ENCODE data around the gene TNFRSF13B.

Gene TNFRSF13B

DNA sequence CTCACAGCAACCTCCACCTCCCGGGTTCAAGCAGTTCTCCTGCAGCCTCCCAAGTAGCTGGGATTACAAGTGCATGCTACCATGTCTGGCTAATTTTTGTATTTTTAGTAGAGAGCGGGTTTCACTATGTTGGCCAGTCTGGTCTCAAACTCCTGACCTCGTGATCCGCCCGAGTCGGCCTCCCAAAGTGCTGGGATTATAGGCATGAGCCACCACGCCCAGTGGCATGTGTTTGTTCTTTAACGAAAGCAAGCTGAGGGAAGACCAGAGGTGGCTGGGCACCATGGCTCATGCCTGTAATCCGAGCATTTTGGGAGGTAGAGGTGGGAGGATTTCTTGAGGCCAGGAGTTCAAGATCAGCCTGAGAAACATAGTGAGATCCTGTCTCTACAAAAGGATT lies 18.1 kb downstream of the TNFRSF13B start:
- no peak for DNase-seq (ENCODE audit: low read depth)
- no peak overlapping the region for H3K4me3 ChIP-seq (replicated peaks; ENCODE audit: low read depth, low read length)
- TF ChIP-seq, protein P1, sequence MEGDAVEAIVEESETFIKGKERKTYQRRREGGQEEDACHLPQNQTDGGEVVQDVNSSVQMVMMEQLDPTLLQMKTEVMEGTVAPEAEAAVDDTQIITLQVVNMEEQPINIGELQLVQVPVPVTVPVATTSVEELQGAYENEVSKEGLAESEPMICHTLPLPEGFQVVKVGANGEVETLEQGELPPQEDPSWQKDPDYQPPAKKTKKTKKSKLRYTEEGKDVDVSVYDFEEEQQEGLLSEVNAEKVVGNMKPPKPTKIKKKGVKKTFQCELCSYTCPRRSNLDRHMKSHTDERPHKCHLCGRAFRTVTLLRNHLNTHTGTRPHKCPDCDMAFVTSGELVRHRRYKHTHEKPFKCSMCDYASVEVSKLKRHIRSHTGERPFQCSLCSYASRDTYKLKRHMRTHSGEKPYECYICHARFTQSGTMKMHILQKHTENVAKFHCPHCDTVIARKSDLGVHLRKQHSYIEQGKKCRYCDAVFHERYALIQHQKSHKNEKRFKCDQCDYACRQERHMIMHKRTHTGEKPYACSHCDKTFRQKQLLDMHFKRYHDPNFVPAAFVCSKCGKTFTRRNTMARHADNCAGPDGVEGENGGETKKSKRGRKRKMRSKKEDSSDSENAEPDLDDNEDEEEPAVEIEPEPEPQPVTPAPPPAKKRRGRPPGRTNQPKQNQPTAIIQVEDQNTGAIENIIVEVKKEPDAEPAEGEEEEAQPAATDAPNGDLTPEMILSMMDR (IDR thresholded peaks at IDR 0.05; ENCODE audit: low read length, missing control alignments) = no peak

DNA sequence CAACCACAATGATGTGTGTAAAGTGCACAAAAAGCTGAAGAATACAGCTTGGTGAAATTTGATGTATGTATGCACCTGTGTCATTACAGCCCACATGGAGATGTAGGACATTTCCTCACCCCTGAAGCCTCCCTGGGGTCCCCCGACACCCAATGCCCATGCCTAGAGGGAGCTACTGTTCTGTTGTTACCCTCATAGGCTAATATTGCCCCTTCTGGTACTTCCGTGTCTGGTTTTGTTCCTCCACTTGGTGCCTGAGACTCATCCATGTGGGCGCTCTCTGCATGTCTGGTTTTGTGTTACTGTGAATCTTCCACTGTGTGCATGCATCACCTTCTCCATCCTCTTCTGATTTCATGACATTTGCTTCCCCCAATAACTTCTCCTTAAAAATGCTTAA lies 18.6 kb downstream of the TNFRSF13B start:
- TF ChIP-seq, protein P1 (IDR thresholded peaks at IDR 0.05; ENCODE audit: low read length, missing control alignments) = no peak
- no peak for DNase-seq (ENCODE audit: low read depth)
- no peak overlapping the region for H3K4me3 ChIP-seq (replicated peaks; ENCODE audit: low read depth, low read length)

DNA sequence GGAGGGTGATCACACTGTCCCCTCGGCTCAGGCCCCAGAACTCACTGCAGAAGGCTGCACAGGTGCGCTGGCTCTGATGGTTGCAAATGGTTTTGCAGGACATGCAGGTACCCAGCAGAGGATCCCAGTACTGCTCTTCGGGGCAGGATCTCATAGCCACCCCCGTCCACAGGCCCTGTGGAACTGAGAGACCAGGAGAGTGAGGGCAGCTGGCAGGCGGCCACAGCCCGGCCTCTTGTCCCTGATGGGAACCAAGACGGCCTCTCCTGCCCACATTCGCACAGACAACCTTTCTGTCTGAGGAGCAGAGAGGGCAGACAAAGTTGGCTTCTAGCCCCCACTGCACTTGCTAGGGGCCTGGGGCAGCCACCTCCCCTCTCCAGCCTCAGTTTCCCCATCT lies 19.5 kb downstream of the TNFRSF13B start:
- DNase-seq (ENCODE audit: low read depth) = no peak
- H3K4me3 ChIP-seq (replicated peaks; ENCODE audit: low read depth, low read length) = no peak overlapping the region
- TF ChIP-seq, protein P1 (IDR thresholded peaks at IDR 0.05; ENCODE audit: low read length, missing control alignments) = no peak

DNA sequence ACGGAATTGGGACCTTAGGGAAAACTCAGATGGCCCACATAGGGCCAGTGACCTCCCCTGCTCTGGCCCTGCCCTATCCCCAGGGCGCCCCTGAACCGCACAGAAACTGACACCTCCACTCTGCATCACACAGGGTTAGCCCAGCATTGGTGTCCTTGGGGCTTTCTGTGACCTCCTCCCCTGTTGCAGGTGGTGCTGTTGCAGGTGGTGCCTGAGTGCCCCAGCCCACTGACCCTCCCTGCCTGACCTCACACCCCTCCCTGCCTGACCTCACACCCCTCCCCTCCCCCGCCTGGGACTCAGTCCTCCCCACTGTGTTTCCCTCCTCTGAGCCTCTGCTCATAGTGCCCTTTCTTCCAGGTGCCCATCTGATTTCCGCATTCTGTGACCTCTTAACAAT lies 21.4 kb downstream of the TNFRSF13B start:
- no peak overlapping the region for H3K4me3 ChIP-seq (replicated peaks; ENCODE audit: low read depth, low read length)
- TF ChIP-seq, protein P1 (IDR thresholded peaks at IDR 0.05; ENCODE audit: low read length, missing control alignments) = no peak
- DNase-seq (ENCODE audit: low read depth) = no peak

DNA sequence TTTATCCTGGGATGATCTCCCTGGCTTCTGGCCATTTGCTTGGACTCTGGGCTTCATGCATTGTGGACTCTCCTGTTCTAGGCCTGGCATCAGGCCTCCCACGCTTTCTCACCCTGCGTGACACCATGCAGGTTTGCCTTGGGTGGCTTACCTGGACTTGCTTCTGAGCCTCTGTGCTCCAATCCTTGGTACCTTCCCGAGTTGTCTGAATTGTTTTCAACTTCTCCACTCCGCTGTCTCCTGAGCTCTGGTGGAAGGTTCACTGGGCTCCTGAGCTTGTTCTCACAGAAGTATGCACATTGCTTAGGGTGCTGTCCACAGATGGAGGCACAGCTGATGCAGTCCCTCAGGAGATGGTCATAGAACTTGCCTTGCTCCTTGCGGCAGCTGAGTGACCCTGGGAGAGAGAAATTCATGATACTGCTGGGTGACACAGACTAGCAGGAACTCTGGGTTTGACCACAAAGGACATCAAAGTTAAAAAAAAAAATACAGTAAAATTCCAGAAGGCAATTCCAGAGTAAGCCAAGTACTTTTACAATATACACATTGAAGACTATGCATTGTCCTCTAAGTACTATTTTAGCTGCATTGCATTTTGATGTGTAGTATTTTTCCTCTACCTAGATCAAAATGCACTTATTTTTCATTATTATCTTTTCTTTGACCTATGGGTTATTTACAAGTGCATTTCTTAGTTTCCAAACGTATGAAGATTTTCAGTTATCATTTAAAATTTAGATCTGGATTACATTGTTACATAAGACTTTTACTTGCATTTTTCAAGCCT lies 23.1 kb downstream of the TNFRSF13B start:
- no peak overlapping the region for H3K4me3 ChIP-seq (replicated peaks; ENCODE audit: low read depth, low read length)
- no peak for DNase-seq (ENCODE audit: low read depth)
- TF ChIP-seq, protein P1 (IDR thresholded peaks at IDR 0.05; ENCODE audit: low read length, missing control alignments) = no peak

DNA sequence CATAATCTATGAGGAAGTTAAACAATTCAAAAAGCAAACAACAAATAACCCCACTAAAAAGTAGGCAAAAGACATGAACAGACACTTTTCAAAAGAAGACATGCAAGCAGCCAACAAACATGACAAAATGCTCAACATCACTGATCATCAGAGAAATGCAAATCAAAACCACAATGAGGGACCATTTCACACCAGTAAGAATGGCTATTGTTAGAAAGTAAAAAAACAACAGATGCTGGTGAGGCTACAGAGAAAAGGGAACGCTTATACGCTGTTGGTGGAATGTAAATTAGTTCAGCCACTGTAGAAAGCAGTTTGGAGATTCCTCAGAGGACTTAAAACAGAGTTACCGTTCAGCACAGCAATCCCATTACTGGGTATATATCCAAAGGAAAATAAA lies 24.4 kb downstream of the TNFRSF13B start:
- no peak overlapping the region for H3K4me3 ChIP-seq (replicated peaks; ENCODE audit: low read depth, low read length)
- no peak for DNase-seq (ENCODE audit: low read depth)
- TF ChIP-seq, protein P1 (IDR thresholded peaks at IDR 0.05; ENCODE audit: low read length, missing control alignments) = no peak

DNA sequence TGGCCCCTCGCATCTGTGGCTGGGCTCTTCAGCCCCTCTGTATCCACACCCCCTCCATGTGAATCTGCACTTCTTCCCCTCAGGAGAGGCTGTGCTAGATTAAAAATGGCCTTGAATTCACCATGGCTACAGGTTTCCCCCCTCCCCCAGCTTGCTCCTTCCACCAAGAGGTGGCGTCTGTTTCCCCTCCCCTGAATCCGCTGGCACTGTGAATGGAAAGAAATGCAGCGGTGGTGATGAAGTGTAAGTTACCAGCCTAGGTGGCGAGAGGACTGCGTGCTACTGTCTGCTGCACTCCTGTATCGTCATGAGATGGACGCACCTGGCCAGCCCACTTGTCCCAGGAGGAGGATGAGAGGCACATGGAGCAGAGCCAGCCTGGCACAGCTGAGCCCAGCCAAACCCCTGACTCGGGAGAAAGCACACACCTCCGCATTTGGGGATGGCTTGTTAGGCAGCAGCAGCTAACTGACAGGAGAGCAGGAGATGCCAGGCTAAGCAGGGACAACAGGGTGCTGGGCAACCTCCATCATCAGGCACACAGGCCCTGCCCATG lies 26.2 kb downstream of the TNFRSF13B start:
- no peak overlapping the region for H3K4me3 ChIP-seq (replicated peaks; ENCODE audit: low read depth, low read length)
- TF ChIP-seq, protein P1 (IDR thresholded peaks at IDR 0.05; ENCODE audit: low read length, missing control alignments) = no peak
- DNase-seq (ENCODE audit: low read depth) = no peak

Measured in fibroblast of pulmonary artery (primary cell).